GM12875 (cell line): ENCODE measurements around the gene SLC44A4.

Experiments
- H3K4me3 ChIP-seq: one replicate; pipeline ENCODE4 v1.5.1; 2011; ENCODE audit warnings: low read depth, low read length, control low read depth
- TF ChIP-seq, protein P1 (sequence below): IDR thresholded peaks from 2 replicates; pipeline ENCODE4 v1.5.1; 2011; ENCODE audit warnings: low read depth, mild to moderate bottlenecking, control low read depth, inconsistent platforms, low read length, moderate library complexity, borderline replicate concordance; ENCODE audit not compliant: insufficient read depth

The SLC44A4 gene

DNA sequence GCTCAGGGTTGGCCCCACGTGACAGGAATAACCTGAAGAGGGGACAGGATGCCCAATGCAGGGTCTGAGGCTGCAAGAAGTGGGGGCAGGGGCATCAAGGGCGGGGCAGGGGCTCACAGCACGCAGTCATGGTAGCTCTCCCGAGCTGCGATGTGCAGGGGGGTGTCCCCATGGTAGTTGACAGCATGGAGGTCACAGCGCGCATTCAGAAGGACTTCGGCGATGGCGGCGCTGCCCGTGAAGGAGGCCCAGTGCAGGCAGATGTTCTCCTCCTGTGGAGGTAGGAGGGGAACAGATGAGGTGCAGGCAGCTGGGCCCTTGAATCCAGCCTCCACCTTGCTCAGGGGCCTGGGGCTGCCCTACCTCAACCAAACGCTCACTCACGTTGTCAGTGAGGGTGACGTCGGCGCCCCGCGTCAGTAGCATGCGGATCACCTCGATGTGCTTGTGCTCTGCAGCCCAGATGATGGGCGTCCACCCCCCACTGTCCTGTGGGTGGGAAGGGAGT, 5.8 kb upstream of the SLC44A4 start:
- H3K4me3 ChIP-seq: no peak overlapping the region
- TF ChIP-seq, protein P1, sequence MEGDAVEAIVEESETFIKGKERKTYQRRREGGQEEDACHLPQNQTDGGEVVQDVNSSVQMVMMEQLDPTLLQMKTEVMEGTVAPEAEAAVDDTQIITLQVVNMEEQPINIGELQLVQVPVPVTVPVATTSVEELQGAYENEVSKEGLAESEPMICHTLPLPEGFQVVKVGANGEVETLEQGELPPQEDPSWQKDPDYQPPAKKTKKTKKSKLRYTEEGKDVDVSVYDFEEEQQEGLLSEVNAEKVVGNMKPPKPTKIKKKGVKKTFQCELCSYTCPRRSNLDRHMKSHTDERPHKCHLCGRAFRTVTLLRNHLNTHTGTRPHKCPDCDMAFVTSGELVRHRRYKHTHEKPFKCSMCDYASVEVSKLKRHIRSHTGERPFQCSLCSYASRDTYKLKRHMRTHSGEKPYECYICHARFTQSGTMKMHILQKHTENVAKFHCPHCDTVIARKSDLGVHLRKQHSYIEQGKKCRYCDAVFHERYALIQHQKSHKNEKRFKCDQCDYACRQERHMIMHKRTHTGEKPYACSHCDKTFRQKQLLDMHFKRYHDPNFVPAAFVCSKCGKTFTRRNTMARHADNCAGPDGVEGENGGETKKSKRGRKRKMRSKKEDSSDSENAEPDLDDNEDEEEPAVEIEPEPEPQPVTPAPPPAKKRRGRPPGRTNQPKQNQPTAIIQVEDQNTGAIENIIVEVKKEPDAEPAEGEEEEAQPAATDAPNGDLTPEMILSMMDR: no peak

DNA sequence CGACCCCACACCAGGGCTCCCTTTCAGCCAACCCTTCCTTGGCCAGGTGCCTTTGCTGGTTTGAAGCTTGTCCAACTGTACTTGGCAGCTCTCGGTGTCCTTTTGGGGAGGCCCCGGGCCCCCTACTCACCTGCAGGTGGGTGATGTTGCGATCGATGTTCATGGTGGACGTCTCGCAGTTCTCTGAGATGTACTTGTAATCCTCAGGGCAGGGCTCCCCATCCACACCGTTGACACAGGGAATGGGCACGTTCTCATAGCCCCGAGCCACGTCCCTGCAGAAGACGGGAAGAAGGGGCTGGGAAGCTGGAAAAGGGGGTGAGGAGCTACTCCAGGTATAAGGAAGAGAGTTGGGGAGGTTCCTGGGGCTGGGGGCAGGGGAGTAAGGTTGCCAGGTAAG, 4.9 kb upstream of the SLC44A4 start:
- TF ChIP-seq, protein P1: no peak
- no peak overlapping the region for H3K4me3 ChIP-seq

DNA sequence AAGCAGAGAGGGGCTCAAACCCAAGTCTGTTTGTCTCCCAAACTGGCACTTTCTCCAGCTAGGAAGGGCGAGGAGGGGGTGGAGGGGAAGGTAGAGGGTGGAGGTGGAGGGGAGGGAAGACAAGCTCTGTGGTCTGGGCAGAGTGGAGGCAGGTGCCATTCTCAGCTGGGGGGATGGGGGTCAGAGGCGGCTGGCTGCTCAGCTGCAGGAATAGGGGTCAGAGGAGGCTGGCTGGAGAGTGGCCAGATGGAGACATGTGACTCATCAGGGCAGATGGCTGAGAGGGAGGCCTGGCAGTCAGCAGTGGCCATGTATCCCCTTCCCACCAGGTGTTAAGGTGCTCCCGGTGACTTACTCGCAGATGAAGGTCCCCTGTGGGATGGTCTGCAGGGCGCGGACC, 3.5 kb upstream of the SLC44A4 start:
- H3K4me3 ChIP-seq: no peak overlapping the region
- TF ChIP-seq, protein P1: no peak

DNA sequence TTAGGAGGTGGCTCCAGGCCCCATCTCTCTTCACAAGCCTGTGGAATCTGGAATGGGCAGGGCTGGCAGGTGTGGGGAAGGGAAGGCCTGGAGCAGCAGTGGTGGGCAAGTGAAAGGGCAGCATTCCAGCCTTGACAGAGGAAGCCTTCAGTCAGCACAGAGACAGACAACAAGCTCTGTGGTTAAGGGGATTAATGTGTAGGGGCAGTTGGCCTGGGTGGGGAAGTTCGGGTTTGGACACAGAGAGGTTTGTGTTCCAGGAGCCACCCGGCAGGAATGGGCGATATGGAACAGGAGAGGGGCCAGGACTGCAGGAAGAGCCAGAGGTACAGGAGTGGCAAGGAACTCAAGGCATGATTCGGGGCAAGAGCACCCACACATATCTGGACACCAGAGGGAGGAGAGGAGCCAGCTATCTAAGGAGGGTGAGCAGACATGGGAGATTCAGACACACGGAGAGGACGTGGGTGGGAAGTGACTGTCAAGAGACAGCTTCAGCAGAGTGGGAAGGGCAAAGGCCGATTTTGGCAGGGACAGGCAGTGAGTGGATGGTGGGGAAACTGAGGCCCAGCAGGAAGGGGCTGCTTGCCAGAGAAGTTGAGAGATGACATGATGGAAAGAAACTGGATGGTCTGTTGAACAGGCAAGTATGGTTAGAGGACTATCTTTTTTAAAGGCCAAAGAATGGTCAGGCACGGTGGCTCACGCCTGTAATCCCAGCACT, 2.5 kb upstream of the SLC44A4 start:
- TF ChIP-seq, protein P1: no peak
- no peak overlapping the region for H3K4me3 ChIP-seq

DNA sequence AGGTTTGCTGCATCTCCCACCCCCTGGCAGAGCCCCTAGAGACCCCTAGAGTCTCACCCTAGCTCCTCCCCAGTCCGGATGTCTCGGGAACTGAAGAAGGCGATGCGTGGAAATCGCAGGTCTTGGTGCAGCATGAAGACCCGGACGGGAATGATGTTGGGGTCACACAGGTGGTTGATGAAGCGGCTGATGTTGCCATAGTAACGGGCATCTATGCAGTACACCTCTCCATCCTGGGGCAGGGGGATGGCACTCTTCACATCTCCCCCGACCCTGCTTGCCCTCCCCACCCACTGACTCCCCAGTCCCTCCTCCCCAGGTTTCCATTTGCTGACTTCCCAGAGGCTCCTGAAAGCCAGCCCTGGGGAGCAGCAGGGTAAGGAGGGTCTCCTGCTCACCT, 1.8 kb upstream of the SLC44A4 start:
- TF ChIP-seq, protein P1: no peak
- no peak overlapping the region for H3K4me3 ChIP-seq

DNA sequence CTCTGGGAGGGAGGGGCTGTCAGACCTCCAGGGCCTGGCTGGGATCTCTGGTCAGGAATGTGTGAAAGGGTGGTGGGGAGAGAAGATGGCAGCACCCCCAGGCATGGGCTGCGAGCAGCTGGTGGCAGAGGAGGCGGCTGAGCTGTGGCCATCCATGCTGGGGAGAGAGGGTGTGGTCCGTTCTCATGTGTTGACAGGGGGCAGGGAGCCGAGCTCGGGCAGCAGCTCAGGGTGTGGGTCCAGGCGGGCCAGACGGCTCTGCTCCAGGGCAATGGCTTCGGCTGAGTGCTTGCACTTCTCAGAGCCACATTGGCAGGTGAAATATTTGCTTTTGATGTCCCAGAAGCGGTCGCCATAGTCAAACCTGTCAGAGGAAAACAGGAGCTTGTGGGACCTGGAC, 1.1 kb upstream of the SLC44A4 start:
- no peak overlapping the region for H3K4me3 ChIP-seq
- TF ChIP-seq, protein P1: no peak

DNA sequence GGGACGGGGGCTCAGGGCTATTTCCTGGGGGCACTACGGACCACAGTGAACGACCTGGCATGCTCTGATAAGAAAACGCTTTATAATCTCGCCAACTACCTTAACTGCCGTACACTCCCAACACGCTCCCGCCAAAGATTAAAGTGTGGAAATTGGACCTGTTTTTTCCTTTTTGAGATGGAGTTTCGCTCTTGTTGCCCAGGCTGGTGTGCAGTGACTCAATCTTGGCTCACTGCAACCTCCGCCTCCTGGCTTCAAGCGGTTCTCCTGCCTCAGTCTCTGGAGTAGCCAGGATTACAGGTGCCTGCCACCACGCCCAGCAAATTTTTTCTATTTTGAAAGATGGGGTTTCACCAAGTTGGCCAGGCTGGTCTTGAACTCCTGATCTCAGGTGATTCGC, 346 bp upstream of the SLC44A4 start:
- TF ChIP-seq, protein P1: no peak
- no peak overlapping the region for H3K4me3 ChIP-seq
